ENCODE data around the gene EVA1B. TPM values are rescaled to one million over a fixed set of nuclear protein-coding genes. Genes with fewer than 3 reads are reported as not detected.
A peak's percentile ranks its signal among the peaks of the same experiment; 100 is the strongest.

The EVA1B gene
- total and polyA plus RNA-seq, 4 donors, result 31.2 to 59.5 (median 33.7) TPM

DNA sequence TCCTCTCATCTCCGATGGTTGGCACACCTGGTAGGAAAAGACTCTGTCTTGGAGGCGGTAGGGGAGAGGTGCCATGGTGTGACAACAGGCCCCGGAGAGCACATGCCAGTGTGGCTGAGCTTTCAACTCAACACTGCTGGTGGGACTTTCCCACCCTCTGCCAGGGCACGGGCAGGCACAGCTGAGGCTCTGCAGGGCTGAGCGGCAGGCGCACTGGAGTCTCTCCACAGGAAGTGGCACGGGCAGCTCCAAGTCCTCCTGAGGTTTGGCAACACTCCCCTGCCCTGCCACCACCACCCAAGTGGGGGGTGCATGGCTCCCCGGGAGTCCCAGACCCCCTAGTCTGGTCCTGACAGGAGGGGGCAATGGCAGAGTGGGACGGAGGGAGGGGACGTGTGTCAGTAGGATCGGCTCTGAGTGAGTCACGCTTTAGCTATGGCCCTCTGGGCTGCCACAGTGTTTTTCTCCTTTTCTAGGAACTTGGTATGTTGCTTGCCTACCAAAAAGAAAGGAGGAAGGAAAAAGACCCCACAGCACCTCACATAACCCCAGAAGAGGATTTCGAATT is 27.3 kb upstream of the EVA1B start:
- no peak overlapping the region for H3K9ac ChIP-seq (ENCODE audit: insufficient read depth in 1 of 2, low read length in 2 of 2)
- peak; percentile 70 for ATAC-seq (ENCODE audit: insufficient read depth, low FRiP score)

GRCh38 chr1:36349839-36350238 is 26.4 kb upstream of the EVA1B start:
- H3K4me3 ChIP-seq, result no peak overlapping the region
- peak overlapping the region in 1 of 2 donors; percentile 27 for H3K27ac ChIP-seq (ENCODE audit: low read depth in 1 of 2, low read length in 1 of 2)
- WGBS, 2 donors, result 79 to 86% methylated on average over 16 of the region's 16 CpGs

More for the DNA sequence above, 27.3 kb upstream of the EVA1B start:
- no peaks in the 10 kb centered on the region for H3K27me3 ChIP-seq (ENCODE audit: control insufficient read depth in 3 of 3, insufficient read depth in 3 of 3, low read length in 2 of 3)
- H3K4me3 ChIP-seq, result no peak overlapping the region
- H3K27ac ChIP-seq (ENCODE audit: low read depth in 1 of 2, low read length in 1 of 2), result peak overlapping the region in 1 of 2 donors; percentile 27
- no peak for DNase-seq
- no peak for TF ChIP-seq CTCF (IDR thresholded peaks at IDR 0.05; ENCODE audit: control extremely low read depth, extremely low read depth)
- H3K9me3 ChIP-seq (ENCODE audit: control insufficient read depth in 4 of 4, insufficient read depth in 3 of 4, low read length in 3 of 4), result no peaks in the 10 kb centered on the region
- peaks cover 0 to 37% (median 10%) of the 10 kb centered on the region in 5 donors for H3K4me1 ChIP-seq (ENCODE audit: control insufficient read depth in 5 of 5, insufficient read depth in 5 of 5, low read length in 5 of 5)
- peaks cover 11 to 54% (median 17%) of the 10 kb centered on the region in 4 donors for H3K36me3 ChIP-seq (ENCODE audit: control insufficient read depth in 4 of 4, insufficient read depth in 4 of 4, low read length in 4 of 4)
- WGBS, 2 donors, result 16 to 31% methylated on average over 13 of the region's 13 CpGs

DNA sequence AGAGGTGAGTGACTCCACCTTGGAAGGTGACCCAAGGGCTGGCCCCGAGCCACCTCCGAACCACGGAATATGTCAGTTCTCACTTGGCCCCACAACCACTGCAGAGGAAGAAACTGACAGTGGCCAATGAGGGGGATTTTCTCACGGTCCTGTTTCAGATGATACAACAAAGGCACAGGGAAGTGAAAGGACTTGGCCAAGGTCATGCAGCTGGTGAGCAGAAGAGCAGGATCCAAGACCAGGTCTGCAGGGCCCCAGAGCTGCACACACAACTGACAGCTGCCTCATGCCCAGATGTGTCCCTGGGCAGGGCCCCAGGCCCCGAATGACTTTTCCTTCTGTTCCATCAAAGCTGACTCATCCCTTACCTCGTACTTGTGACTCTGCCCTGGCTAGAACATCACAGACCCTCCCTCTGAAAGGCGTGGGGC is 25.8 kb upstream of the EVA1B start:
- peaks cover 0 to 37% (median 10%) of the 10 kb centered on the region in 5 donors for H3K4me1 ChIP-seq (ENCODE audit: control insufficient read depth in 5 of 5, insufficient read depth in 5 of 5, low read length in 5 of 5)
- H3K27ac ChIP-seq (ENCODE audit: low read depth in 1 of 2, low read length in 1 of 2), result no peak overlapping the region
- H3K9ac ChIP-seq (ENCODE audit: insufficient read depth in 1 of 2, low read length in 2 of 2), result no peak overlapping the region
- no peak overlapping the region for H3K4me3 ChIP-seq
- 45 to 62% methylated on average over 7 of the region's 7 CpGs for WGBS, 2 donors
- H3K27me3 ChIP-seq (ENCODE audit: control insufficient read depth in 3 of 3, insufficient read depth in 3 of 3, low read length in 2 of 3), result no peaks in the 10 kb centered on the region
- no peak for ATAC-seq (ENCODE audit: insufficient read depth, low FRiP score)
- no peak for TF ChIP-seq CTCF (IDR thresholded peaks at IDR 0.05; ENCODE audit: control extremely low read depth, extremely low read depth)
- H3K36me3 ChIP-seq (ENCODE audit: control insufficient read depth in 4 of 4, insufficient read depth in 4 of 4, low read length in 4 of 4), result peaks cover 8 to 55% (median 18%) of the 10 kb centered on the region in 4 donors
- no peak for DNase-seq
- H3K9me3 ChIP-seq (ENCODE audit: control insufficient read depth in 4 of 4, insufficient read depth in 3 of 4, low read length in 3 of 4), result no peaks in the 10 kb centered on the region

More at GRCh38 chr1:36349839-36350238, 26.4 kb upstream of the EVA1B start:
- ATAC-seq (ENCODE audit: insufficient read depth, low FRiP score) (no peak), DNase-seq (no peak)
- peaks cover 8 to 55% (median 20%) of the 10 kb centered on the region in 4 donors for H3K36me3 ChIP-seq (ENCODE audit: control insufficient read depth in 4 of 4, insufficient read depth in 4 of 4, low read length in 4 of 4)
- no peak for TF ChIP-seq CTCF (IDR thresholded peaks at IDR 0.05; ENCODE audit: control extremely low read depth, extremely low read depth)
- H3K9ac ChIP-seq (ENCODE audit: insufficient read depth in 1 of 2, low read length in 2 of 2), result no peak overlapping the region
- no peaks in the 10 kb centered on the region for H3K9me3 ChIP-seq (ENCODE audit: control insufficient read depth in 4 of 4, insufficient read depth in 3 of 4, low read length in 3 of 4)
- H3K27me3 ChIP-seq (ENCODE audit: control insufficient read depth in 3 of 3, insufficient read depth in 3 of 3, low read length in 2 of 3), result no peaks in the 10 kb centered on the region
- H3K4me1 ChIP-seq (ENCODE audit: control insufficient read depth in 5 of 5, insufficient read depth in 5 of 5, low read length in 5 of 5), result peaks cover 0 to 37% (median 10%) of the 10 kb centered on the region in 5 donors

All from lung (tissue), 12 donors.